Fibroblast of lung (primary cell): ENCODE results near the gene XIRP2. TPM values are rescaled to one million over a fixed set of nuclear protein-coding genes. Genes with fewer than 3 reads are reported as not detected.

Experiments
- DNase-seq, 2 donors: peaks; one replicate each; pipeline versions ENCODE4 v3.0.0 to v3.0.0-alpha.2; 2010; ENCODE audit warnings: low read depth in 2 of 2
- H2AFZ ChIP-seq: 2 replicates; pipeline ENCODE4 v1.5.1; 2012; ENCODE audit warnings: low read length, control low read depth, inconsistent platforms
- H3K27ac ChIP-seq: 2 replicates; pipeline ENCODE4 v1.5.1; 2011; ENCODE audit warnings: low read length, control low read depth; ENCODE audit not compliant: insufficient read depth
- H3K27me3 ChIP-seq: 2 replicates; pipeline ENCODE4 v1.5.1; 2011; ENCODE audit warnings: mild to moderate bottlenecking, low read length; ENCODE audit not compliant: control insufficient read depth, insufficient read depth
- H3K36me3 ChIP-seq: 2 replicates; pipeline ENCODE4 v1.5.1; 2011; ENCODE audit warnings: low read length; ENCODE audit not compliant: control insufficient read depth, insufficient read depth
- H3K4me1 ChIP-seq: 2 replicates; pipeline ENCODE4 v1.5.1; 2011; ENCODE audit warnings: low read length; ENCODE audit not compliant: control insufficient read depth, insufficient read depth; ENCODE audit errors: extremely low read depth
- H3K4me2 ChIP-seq: 2 replicates; pipeline ENCODE4 v1.5.1; 2011; ENCODE audit warnings: low read length, control low read depth; ENCODE audit not compliant: insufficient read depth; ENCODE audit errors: extremely low read depth
- H3K4me3 ChIP-seq, 4 experiments: fragments of 200-600 bp in 1 of 4; sonication (generic) in 1 of 4; replicated peaks in 1 of 4; 2 replicates each; pipeline ENCODE4 v1.5.1; 2011 to 2016; ENCODE audit warnings: low read length in 4 of 4, low read depth in 3 of 4, mild to moderate bottlenecking in 3 of 4, control low read depth in 2 of 4, inconsistent platforms in 1 of 4, mixed read lengths in 1 of 4; ENCODE audit not compliant: insufficient read depth in 1 of 4; ENCODE audit errors: control extremely low read depth in 1 of 4
- H3K79me2 ChIP-seq: 2 replicates; pipeline ENCODE4 v1.5.1; 2012; ENCODE audit warnings: mild to moderate bottlenecking, low read length, inconsistent platforms; ENCODE audit not compliant: control insufficient read depth, insufficient read depth
- H3K9ac ChIP-seq: 2 replicates; pipeline ENCODE4 v1.5.1; 2011; ENCODE audit warnings: mild to moderate bottlenecking, low read length, control low read depth; ENCODE audit not compliant: insufficient read depth
- H3K9me3 ChIP-seq: 2 replicates; pipeline ENCODE4 v1.5.1; 2012; ENCODE audit warnings: low read depth, low read length; ENCODE audit not compliant: control insufficient read depth, insufficient read depth
- H4K20me1 ChIP-seq: 2 replicates; pipeline ENCODE4 v1.5.1; 2011; ENCODE audit warnings: low read length; ENCODE audit not compliant: control insufficient read depth, insufficient read depth; ENCODE audit errors: extremely low read depth
- EZH2 ChIP-seq: IDR thresholded peaks from 2 replicates; pipeline ENCODE4 v1.5.1; 2012; ENCODE audit warnings: low read length, control low read depth, mild to moderate bottlenecking; ENCODE audit errors: missing control alignments
- polyA plus RNA-seq, 2 donors: library from polyadenylated mRNA; depleted of rRNA in 1 of 2; stranded (reverse) in 1 of 2; unstranded in 1 of 2; fragments of >200 nt; gene quantifications; 2 replicates each; pipeline ENCODE4 v1.2.1, GENCODE V29; 2011 to 2012; ENCODE audit warnings: missing spikeins in 1 of 2
- total RNA-seq: library from RNA; depleted of rRNA; stranded (reverse); fragments of >200 nt; gene quantifications from 2 replicates; pipeline ENCODE4 v1.2.1, GENCODE V29; 2014
- TF ChIP-seq, protein P1 (sequence below), 2 donors: IDR thresholded peaks in 1 of 2; conservative IDR thresholded peaks in 1 of 2; 1 replicate in 1 of 2; 2 replicates in 1 of 2; pipeline ENCODE4 v1.5.1; 2011 to 2012; ENCODE audit warnings: low read length in 2 of 2, control low read depth in 1 of 2, inconsistent platforms in 1 of 2, low read depth in 1 of 2, mild to moderate bottlenecking in 1 of 2

XIRP2 gene
- total and polyA plus RNA-seq, 2 donors (not counting 1 experiment from before 2014, with no cell fraction given), result 1.1 to 2.0 TPM

DNA sequence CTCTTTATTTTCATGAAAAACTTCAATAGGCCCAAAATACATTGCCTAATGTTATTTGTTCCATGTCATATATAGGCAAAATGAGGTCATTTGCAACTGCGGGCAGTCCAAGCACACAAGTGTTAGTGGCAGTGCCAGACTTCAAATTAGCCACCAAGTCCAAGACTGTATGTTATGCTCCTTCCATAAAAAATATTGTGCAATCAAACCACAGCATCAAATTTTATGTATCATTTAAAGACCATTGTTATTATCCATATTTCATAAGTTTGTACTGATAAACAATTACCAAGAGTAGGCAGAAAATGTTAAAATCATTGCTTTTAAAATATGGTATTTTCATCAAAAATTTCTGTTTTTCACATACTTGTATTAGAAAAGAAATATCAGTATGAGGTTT, 54.1 kb downstream of the XIRP2 start:
- Histone ChIP-seq H3K4me1 (no peaks in the 10 kb centered on the region), H3K4me3 (no peak overlapping the region)
- TF ChIP-seq, protein P1, sequence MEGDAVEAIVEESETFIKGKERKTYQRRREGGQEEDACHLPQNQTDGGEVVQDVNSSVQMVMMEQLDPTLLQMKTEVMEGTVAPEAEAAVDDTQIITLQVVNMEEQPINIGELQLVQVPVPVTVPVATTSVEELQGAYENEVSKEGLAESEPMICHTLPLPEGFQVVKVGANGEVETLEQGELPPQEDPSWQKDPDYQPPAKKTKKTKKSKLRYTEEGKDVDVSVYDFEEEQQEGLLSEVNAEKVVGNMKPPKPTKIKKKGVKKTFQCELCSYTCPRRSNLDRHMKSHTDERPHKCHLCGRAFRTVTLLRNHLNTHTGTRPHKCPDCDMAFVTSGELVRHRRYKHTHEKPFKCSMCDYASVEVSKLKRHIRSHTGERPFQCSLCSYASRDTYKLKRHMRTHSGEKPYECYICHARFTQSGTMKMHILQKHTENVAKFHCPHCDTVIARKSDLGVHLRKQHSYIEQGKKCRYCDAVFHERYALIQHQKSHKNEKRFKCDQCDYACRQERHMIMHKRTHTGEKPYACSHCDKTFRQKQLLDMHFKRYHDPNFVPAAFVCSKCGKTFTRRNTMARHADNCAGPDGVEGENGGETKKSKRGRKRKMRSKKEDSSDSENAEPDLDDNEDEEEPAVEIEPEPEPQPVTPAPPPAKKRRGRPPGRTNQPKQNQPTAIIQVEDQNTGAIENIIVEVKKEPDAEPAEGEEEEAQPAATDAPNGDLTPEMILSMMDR (conservative IDR thresholded peaks at IDR 0.05 in 1 of 2, IDR thresholded peaks at IDR 0.05 in 1 of 2; ENCODE audit: low read depth in 1 of 2, low read length in 2 of 2), result no peak
- TF ChIP-seq EZH2, result no peak

DNA sequence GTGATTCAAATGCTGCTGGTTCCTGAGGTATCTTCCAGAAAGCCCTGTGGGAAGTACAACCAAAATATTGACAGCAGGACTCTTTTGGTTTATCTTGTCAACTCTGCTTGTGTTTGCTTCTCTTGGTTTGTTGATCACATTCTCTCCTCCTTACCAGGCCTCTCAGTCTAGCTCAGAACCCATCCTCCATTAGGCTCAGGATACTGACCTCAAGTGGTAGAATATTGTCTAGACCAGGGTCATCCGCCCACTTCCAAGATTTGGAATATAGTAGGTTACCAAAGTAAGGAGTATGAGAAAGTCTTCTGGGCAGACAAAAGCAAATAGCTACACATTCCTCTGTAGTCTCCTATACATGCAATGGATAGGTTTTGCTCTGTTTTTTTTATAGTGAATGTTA, 56.6 kb downstream of the XIRP2 start:
- Histone ChIP-seq H3K27me3 (no peaks in the 10 kb centered on the region), H3K4me2 (no peak overlapping the region), H3K36me3 (no peaks in the 10 kb centered on the region), H2AFZ (no peak overlapping the region), H3K9ac (no peak overlapping the region), H3K4me1 (no peaks in the 10 kb centered on the region), H3K9me3 (no peaks in the 10 kb centered on the region), H3K4me3 (no peak overlapping the region), H3K79me2 (no peaks in the 10 kb centered on the region), H4K20me1 (no peaks in the 10 kb centered on the region), H3K27ac (no peak overlapping the region)
- no peak for DNase-seq
- TF ChIP-seq, protein P1 (conservative IDR thresholded peaks at IDR 0.05 in 1 of 2, IDR thresholded peaks at IDR 0.05 in 1 of 2; ENCODE audit: low read depth in 1 of 2, low read length in 2 of 2), result no peak
- TF ChIP-seq EZH2, result no peak

More for the DNA sequence above, 54.1 kb downstream of the XIRP2 start:
- H2AFZ ChIP-seq, result no peak overlapping the region
- no peaks in the 10 kb centered on the region for H4K20me1 ChIP-seq
- H3K79me2 ChIP-seq, result no peaks in the 10 kb centered on the region
- H3K27ac ChIP-seq, result no peak overlapping the region
- H3K27me3 ChIP-seq, result no peaks in the 10 kb centered on the region
- no peaks in the 10 kb centered on the region for H3K9me3 ChIP-seq
- no peak overlapping the region for H3K4me2 ChIP-seq
- H3K9ac ChIP-seq, result no peak overlapping the region
- no peaks in the 10 kb centered on the region for H3K36me3 ChIP-seq
- DNase-seq, result no peak

DNA sequence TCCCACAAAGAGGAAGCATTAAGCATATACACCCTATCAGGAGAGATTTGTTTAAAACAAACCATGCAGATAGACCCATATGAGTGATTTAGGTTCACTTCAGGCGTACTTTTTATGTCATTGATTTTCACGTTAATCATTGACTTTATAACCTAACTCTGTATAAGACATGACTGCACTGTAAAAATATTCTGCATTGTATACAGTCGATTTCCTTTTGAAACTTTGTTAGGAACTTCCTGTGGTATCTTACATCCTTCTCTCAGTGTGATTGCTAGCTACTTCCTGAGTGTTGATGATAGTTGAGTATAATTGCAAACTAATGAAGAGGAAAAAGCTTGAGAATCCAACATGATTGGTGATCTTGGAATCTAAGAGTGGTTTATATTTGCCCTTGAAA, 69.4 kb downstream of the XIRP2 start:
- Histone ChIP-seq H3K79me2 (no peaks in the 10 kb centered on the region), H3K9me3 (no peaks in the 10 kb centered on the region), H3K4me1 (no peaks in the 10 kb centered on the region), H2AFZ (no peak overlapping the region), H3K4me2 (no peak overlapping the region), H3K9ac (no peak overlapping the region), H3K27ac (no peak overlapping the region), H3K36me3 (no peaks in the 10 kb centered on the region), H4K20me1 (no peaks in the 10 kb centered on the region), H3K4me3 (no peak overlapping the region), H3K27me3 (no peaks in the 10 kb centered on the region)
- DNase-seq, result peak in 1 of 2 donors; percentile 1
- TF ChIP-seq, protein P1 (conservative IDR thresholded peaks at IDR 0.05 in 1 of 2, IDR thresholded peaks at IDR 0.05 in 1 of 2; ENCODE audit: low read depth in 1 of 2, low read length in 2 of 2), result no peak
- TF ChIP-seq EZH2, result no peak
